Tibial nerve (tissue), 4 donors: ENCODE data around the gene PLXDC2. TPM values are rescaled to one million over a fixed set of nuclear protein-coding genes. Genes with fewer than 3 reads are reported as not detected.

ENCODE experiments used
- DNase-seq, 2 donors: peaks; one replicate each; pipeline ENCODE4 v3.0.0-alpha.2; 2019; ENCODE audit warnings: low spot score in 2 of 2
- H3K27ac ChIP-seq, 4 donors: fragments of 200-600 bp; sonication (generic) in 3 of 4; one replicate each; pipeline ENCODE4 v1.5.1; 2017 to 2019; ENCODE audit warnings: mild to moderate bottlenecking in 1 of 4
- H3K27me3 ChIP-seq, 2 donors: fragments of 200-600 bp; sonication (generic) in 1 of 2; one replicate each; pipeline versions ENCODE4 v1.5.1 to v1.6.0; 2017 to 2019
- H3K36me3 ChIP-seq, 3 donors: fragments of 200-600 bp; sonication (generic); one replicate each; pipeline ENCODE4 v1.5.1; 2018 to 2019
- H3K4me1 ChIP-seq, 4 donors: fragments of 200-600 bp; sonication (generic) in 3 of 4; one replicate each; pipeline ENCODE4 v1.5.1; 2017 to 2019
- H3K4me3 ChIP-seq, 4 donors: fragments of 200-600 bp; sonication (generic) in 3 of 4; one replicate each; pipeline ENCODE4 v1.5.1; 2017 to 2019; ENCODE audit warnings: mild to moderate bottlenecking in 1 of 4, moderate library complexity in 1 of 4
- H3K9me3 ChIP-seq, 4 donors: fragments of 200-600 bp; sonication (generic) in 3 of 4; one replicate each; pipeline ENCODE4 v1.5.1; 2017 to 2019
- CTCF ChIP-seq, 5 experiments: fragments of 200-600 bp in 3 of 5; fragments of 450-650 bp in 2 of 5; sonication (generic) in 3 of 5; IDR thresholded peaks; one replicate each; pipeline ENCODE4 v1.5.1; 2016 to 2019; ENCODE audit warnings: antibody characterized with exemption in 5 of 5, mild to moderate bottlenecking in 3 of 5, moderate library complexity in 2 of 5
- EP300 ChIP-seq, 2 donors: sonication (generic); formaldehyde crosslinking; IDR thresholded peaks; one replicate each; pipeline ENCODE4 v1.6.1; 2017; ENCODE audit warnings: antibody characterized with exemption in 2 of 2, mild to moderate bottlenecking in 1 of 2
- POLR2A ChIP-seq, 2 donors: fragments of 450-650 bp; IDR thresholded peaks; one replicate each; pipeline ENCODE4 v1.6.1; 2017; ENCODE audit warnings: antibody characterized with exemption in 2 of 2, mild to moderate bottlenecking in 2 of 2, moderate library complexity in 2 of 2
- WGBS, 2 donors: methylation state at CpG; one replicate each; pipeline ENCODE4 v1.1.5; 2018; 5-methylcytosine and 5-hydroxymethylcytosine counted together
- total RNA-seq, 4 donors: library from RNA; depleted of rRNA; stranded (reverse); fragments of >200 nt; gene quantifications; one replicate each; pipeline ENCODE4 v1.1.0, GENCODE V29; 2016

The PLXDC2 gene
- total RNA-seq, 4 donors from 2014 or later, result 55.2 to 79.2 (median 74.5) TPM

GRCh38 chr10:19977097-19977521 lies 160.9 kb downstream of the PLXDC2 start:
- TF ChIP-seq EP300 (IDR thresholded peaks at IDR 0.05) (no peak), CTCF (IDR thresholded peaks at IDR 0.05) (no peak), POLR2A (IDR thresholded peaks at IDR 0.05) (no peak)
- no peaks in the 10 kb centered on the region for H3K36me3 ChIP-seq
- 86 to 92% methylated on average over 3 of the region's 3 CpGs for WGBS, 2 donors
- no peak for DNase-seq
- peaks cover 0 to 6% (median 0%) of the 10 kb centered on the region in 4 donors for H3K4me1 ChIP-seq
- no peak overlapping the region for H3K27ac ChIP-seq
- no peak overlapping the region for H3K4me3 ChIP-seq
- no peaks in the 10 kb centered on the region for H3K27me3 ChIP-seq
- no peaks in the 10 kb centered on the region for H3K9me3 ChIP-seq

GRCh38 chr10:19979628-19980027 lies 163.4 kb downstream of the PLXDC2 start:
- Histone ChIP-seq H3K36me3 (no peaks in the 10 kb centered on the region), H3K4me3 (no peak overlapping the region), H3K4me1 (peaks cover 0 to 6% (median 0%) of the 10 kb centered on the region in 4 donors), H3K27me3 (no peaks in the 10 kb centered on the region), H3K9me3 (no peaks in the 10 kb centered on the region), H3K27ac (no peak overlapping the region)
- 77% methylated on average over 6 of the region's 6 CpGs for WGBS, 2 donors
- no peak for TF ChIP-seq EP300 (IDR thresholded peaks at IDR 0.05)
- no peak for TF ChIP-seq CTCF (IDR thresholded peaks at IDR 0.05)
- no peak for TF ChIP-seq POLR2A (IDR thresholded peaks at IDR 0.05)
- DNase-seq, result no peak

- Histone ChIP-seq H3K9me3 (no peaks in the 10 kb centered on the region), H3K27me3 (no peaks in the 10 kb centered on the region), H3K4me1 (peaks cover 0 to 14% (median 0%) of the 10 kb centered on the region in 4 donors), H3K4me3 (no peak overlapping the region), H3K27ac (no peak overlapping the region), H3K36me3 (no peaks in the 10 kb centered on the region)
- no peak for TF ChIP-seq CTCF (IDR thresholded peaks at IDR 0.05)
- TF ChIP-seq POLR2A (IDR thresholded peaks at IDR 0.05), result no peak
- TF ChIP-seq EP300 (IDR thresholded peaks at IDR 0.05), result no peak
- WGBS, 2 donors, result 93 to 97% methylated on average over 5 of the region's 5 CpGs
- no peak for DNase-seq
These were observed 167.8 kb downstream of the PLXDC2 start for GRCh38 chr10:19983880-19984565.

- no peak for DNase-seq
- Histone ChIP-seq H3K27me3 (no peaks in the 10 kb centered on the region), H3K4me1 (peaks cover 0 to 9% (median 0%) of the 10 kb centered on the region in 4 donors), H3K4me3 (no peak overlapping the region), H3K36me3 (no peaks in the 10 kb centered on the region), H3K27ac (no peak overlapping the region), H3K9me3 (no peaks in the 10 kb centered on the region)
- WGBS, 2 donors, result 74 to 79% methylated on average over 3 of the region's 3 CpGs
- TF ChIP-seq EP300 (IDR thresholded peaks at IDR 0.05) (no peak), POLR2A (IDR thresholded peaks at IDR 0.05) (no peak), CTCF (IDR thresholded peaks at IDR 0.05) (no peak)
These were observed 169.5 kb downstream of the PLXDC2 start for GRCh38 chr10:19985745-19986144.

- no peak overlapping the region for H3K4me3 ChIP-seq
- WGBS, 2 donors, result 53 to 54% methylated on average over 2 of the region's 2 CpGs
- no peaks in the 10 kb centered on the region for H3K9me3 ChIP-seq
- H3K36me3 ChIP-seq, result no peaks in the 10 kb centered on the region
- no peaks in the 10 kb centered on the region for H3K27me3 ChIP-seq
- H3K27ac ChIP-seq, result no peak overlapping the region
- no peak for DNase-seq
- H3K4me1 ChIP-seq, result peaks cover 0 to 9% (median 0%) of the 10 kb centered on the region in 4 donors
- TF ChIP-seq CTCF (IDR thresholded peaks at IDR 0.05), result no peak
- no peak for TF ChIP-seq EP300 (IDR thresholded peaks at IDR 0.05)
- TF ChIP-seq POLR2A (IDR thresholded peaks at IDR 0.05), result no peak
These were observed 170.4 kb downstream of the PLXDC2 start for GRCh38 chr10:19986591-19986990.
